Large intestine (tissue), 3 donors: Measurements from ENCODE around the gene KIF3C. TPM values are rescaled to one million over a fixed set of nuclear protein-coding genes. Genes with fewer than 3 reads are reported as not detected.
A peak's percentile ranks its signal among the peaks of the same experiment; 100 is the strongest.
"Not testable (repeated sequence)": the region's sequence is repeated elsewhere in the genome, so short reads cannot be mapped to it uniquely, and the experiment has no call there.

Experiments used
- DNase-seq, 2 donors: peaks; one replicate each; pipeline versions ENCODE4 v3.0.0 to v3.0.0-alpha.2; 2013
- H3K27ac ChIP-seq: one replicate; pipeline ENCODE4 v1.5.1; 2013; ENCODE audit warnings: low read length
- H3K27me3 ChIP-seq: 2 replicates; pipeline ENCODE4 v1.6.1; 2013; ENCODE audit warnings: low read length; ENCODE audit not compliant: control insufficient read depth, insufficient read depth
- H3K36me3 ChIP-seq: 2 replicates; pipeline ENCODE4 v1.6.1; 2013; ENCODE audit warnings: low read length; ENCODE audit not compliant: control insufficient read depth, insufficient read depth
- H3K4me1 ChIP-seq: one replicate; pipeline ENCODE4 v1.6.1; 2013; ENCODE audit warnings: low read length; ENCODE audit not compliant: control insufficient read depth, insufficient read depth
- H3K4me3 ChIP-seq: one replicate; pipeline ENCODE4 v1.5.1; 2013; ENCODE audit warnings: low read length
- H3K9me3 ChIP-seq: one replicate; pipeline ENCODE4 v1.6.1; 2013; ENCODE audit warnings: mild to moderate bottlenecking, low read depth, low read length, moderate library complexity; ENCODE audit not compliant: control insufficient read depth
- WGBS: methylation state at CpG from one replicate; pipeline ENCODE4 v1.1.5; 2013; ENCODE audit warnings: low lambda C conversion rate; ENCODE audit not compliant: insufficient coverage; 5-methylcytosine and 5-hydroxymethylcytosine counted together
- polyA plus RNA-seq: library from polyadenylated mRNA; unstranded; fragments of 120-200 nt; gene quantifications from one replicate; pipeline ENCODE4 v1.2.1, GENCODE V29; 2013

KIF3C gene
- polyA plus RNA-seq, 1 donor: 9.7 TPM

DNA sequence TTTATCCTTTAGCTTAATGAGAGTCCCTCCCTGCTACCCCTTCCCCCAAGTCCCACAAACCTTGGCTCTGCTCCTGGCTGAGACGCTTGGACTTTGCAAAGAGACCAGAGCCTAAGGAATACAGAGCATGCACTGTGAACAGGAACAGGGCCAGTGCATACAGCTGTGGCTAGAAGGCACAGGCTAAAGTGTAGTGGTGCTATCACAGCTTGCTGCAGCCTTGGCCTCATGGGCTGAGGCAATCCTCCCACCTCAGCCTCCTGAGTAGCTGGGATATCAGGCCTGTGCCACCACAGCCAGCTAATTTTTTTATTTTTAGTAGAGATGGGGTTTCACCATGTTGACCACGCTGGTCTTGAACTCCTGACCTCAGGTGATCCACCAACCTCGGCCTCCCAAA lies 64.5 kb downstream of the KIF3C start:
- H3K4me3 ChIP-seq: no peak overlapping the region
- no CpG with 5 or more reads among the region's 3 CpGs for WGBS
- H3K36me3 ChIP-seq: no peaks in the 10 kb centered on the region

DNA sequence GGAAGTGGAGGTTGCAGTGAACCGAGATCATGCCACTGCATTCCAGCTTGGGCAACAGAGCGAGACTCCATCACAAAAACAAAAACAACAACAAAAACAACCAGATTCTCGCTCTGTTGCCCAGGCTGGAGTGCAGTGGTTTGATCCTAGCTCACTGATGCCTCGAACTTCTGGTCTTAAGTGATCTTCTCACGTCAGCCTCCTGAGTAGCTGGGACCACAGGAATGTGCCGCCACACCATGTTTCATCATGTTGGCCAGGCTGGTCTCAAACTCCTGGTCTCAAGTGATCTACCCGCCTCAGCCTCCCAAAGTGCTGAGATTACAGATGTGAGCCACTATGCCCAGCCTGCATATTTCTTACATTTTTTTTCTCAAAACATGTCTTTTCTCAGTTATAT lies 64.9 kb downstream of the KIF3C start:
- H3K36me3 ChIP-seq, H3K9me3 ChIP-seq, H3K4me3 ChIP-seq, DNase-seq, H3K4me1 ChIP-seq, H3K27me3 ChIP-seq, H3K27ac ChIP-seq: not testable (repeated sequence)
- 100% methylated on average over 1 of the region's 7 CpGs for WGBS

More for the DNA sequence above, 64.5 kb downstream of the KIF3C start:
- H3K4me1 ChIP-seq: no peaks in the 10 kb centered on the region
- H3K27me3 ChIP-seq: no peaks in the 10 kb centered on the region
- DNase-seq: no peak
- no peaks in the 10 kb centered on the region for H3K9me3 ChIP-seq
- H3K27ac ChIP-seq: no peak overlapping the region

DNA sequence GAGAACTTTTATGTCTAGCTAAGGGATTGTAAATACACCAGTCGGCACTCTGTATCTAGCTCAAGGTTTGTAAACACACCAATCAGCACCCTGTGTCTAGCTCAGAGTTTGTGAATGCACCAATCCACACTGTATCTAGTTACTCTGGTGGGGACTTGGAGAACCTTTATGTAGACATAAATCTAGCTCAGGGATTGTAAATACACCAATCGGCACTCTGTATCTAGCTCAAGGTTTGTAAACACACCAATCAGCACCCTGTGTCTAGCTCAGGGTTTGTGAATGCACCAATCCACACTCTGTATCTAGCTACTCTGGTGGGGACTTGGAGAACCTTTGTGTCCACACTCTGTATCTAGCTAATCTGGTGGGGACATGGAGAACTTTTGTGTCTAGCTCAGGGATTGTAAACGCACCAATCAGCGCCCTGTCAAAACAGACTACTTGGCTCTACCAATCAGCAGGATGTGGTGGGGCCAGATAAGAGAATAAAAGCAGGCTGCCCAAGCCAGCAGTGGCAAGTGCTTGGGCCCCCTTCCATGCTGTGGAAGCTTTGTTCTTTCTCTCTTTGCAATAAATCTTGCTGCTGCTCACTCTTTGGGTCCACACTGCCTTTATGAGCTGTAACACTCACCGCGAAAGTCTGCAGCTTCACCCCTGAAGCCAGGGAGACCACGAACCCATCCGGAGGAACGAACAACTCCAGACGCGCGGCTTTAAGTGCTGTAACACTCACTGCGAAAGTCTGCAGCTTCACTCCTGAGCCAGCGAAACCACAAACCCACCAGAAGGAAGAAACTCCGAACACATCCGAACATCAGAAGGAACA lies 66.1 kb downstream of the KIF3C start:
- WGBS: no CpG with 5 or more reads among the region's 16 CpGs
- H3K4me1 ChIP-seq, H3K4me3 ChIP-seq, H3K9me3 ChIP-seq, DNase-seq, H3K36me3 ChIP-seq, H3K27ac ChIP-seq, H3K27me3 ChIP-seq: not testable (repeated sequence)

DNA sequence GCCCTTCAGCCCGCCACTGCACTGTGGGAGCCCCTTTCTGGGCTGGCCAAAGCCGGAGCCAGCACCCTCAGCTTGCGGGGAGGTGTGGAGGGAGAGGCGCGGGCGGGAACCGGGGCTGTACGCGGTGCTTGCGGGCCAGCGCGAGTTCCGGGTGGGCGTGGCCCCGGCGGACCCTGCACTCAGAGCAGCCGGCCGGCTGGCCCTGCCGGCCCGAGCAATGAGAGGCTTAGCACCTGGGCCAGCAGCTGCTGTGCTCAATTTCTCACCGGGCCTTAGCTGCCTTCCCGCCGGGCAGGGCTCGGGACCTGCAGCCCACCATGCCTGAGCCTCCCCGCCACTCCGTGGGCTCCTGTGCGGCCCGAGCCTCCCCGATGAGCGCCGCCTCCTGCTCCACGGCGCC lies 66.9 kb downstream of the KIF3C start:
- H3K9me3 ChIP-seq, H3K27me3 ChIP-seq, DNase-seq, H3K4me3 ChIP-seq, H3K4me1 ChIP-seq, H3K36me3 ChIP-seq, H3K27ac ChIP-seq: not testable (repeated sequence)
- WGBS: no CpG with 5 or more reads among the region's 33 CpGs

DNA sequence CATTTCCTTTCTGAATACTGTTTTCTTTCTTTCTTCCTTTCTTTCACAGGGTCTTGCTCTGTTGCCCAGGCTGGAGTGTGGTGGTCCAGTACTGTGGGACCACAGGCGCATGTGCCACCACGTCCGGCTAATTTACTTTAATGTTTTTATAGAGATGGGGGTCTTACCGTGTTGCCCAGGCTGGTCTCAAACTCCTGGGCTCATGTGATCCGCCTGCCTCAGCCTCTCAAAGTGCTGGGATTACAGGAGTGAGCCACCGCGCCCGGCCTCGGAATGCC lies 68.7 kb downstream of the KIF3C start:
- WGBS: no CpG with 5 or more reads among the region's 9 CpGs

DNA sequence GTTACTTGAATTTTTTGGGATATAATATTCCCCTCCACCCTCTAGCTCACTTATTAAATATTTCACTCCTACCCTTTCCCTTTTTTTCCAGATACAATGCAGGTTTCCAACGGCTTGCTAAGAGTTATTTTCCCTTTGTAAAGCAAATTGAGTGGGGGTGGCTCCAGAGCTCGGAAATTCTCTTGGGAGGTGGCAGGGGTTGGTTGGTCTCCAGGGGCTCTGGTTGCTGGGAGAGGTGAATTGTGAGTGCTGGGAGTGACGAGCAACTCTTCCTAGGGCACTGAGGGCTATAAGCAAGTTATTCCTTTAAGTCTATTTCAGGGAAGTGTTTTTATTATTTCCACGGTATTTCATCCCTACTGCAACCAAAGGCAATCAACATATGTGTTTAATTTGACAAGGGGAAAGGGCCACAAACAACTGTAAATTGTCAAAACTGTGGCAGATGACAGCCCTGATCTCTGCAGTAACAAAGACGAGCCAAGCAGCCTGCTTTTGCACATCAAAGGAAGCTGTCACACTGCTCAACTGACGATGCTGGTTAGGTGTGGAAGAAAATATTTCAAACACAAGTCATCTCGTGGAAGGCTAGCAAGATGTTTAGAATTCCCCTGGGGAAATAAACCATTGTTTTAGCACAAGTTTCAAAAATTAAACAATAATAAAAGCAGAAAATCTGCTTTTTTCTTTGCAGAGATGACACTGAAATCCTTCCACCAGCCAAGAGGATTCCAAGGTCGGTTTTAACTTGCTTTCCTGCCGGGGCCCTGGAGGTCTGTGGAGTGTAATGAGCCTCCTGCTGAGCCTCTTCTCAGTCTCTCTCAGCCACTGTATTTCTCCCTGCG lies 69.2 kb downstream of the KIF3C start:
- no peak for DNase-seq
- 0% methylated on average over 1 of the region's 10 CpGs for WGBS
- Histone ChIP-seq H3K4me3 (no peak overlapping the region), H3K27me3 (no peaks in the 10 kb centered on the region), H3K27ac (no peak overlapping the region), H3K36me3 (no peaks in the 10 kb centered on the region), H3K4me1 (no peaks in the 10 kb centered on the region), H3K9me3 (peaks cover 7% of the 10 kb centered on the region)

More for the DNA sequence above, 68.7 kb downstream of the KIF3C start:
- H3K36me3 ChIP-seq, H3K27me3 ChIP-seq, H3K4me1 ChIP-seq, DNase-seq, H3K9me3 ChIP-seq, H3K27ac ChIP-seq, H3K4me3 ChIP-seq: not testable (repeated sequence)

DNA sequence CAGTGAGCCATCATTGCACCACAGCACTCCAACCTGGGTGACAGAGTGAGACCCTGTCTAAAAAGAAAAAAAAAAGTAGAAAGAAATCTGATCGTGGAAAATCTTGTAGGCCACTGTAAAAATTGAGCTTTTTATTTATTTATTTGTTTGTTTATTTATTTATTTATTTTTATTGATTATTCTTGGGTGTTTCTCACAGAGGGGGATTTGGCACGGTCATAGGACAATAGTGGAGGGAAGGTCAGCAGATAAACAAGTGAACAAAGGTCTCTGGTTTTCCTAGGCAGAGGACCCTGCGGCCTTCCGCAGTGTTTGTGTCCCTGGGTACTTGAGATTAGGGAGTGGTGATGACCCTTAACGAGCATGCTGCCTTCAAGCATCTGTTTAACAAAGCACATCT lies 72.7 kb downstream of the KIF3C start:
- H3K4me3 ChIP-seq, H3K36me3 ChIP-seq, H3K4me1 ChIP-seq, H3K9me3 ChIP-seq, H3K27ac ChIP-seq, H3K27me3 ChIP-seq, DNase-seq: not testable (repeated sequence)
- WGBS: no CpG with 5 or more reads among the region's 5 CpGs

DNA sequence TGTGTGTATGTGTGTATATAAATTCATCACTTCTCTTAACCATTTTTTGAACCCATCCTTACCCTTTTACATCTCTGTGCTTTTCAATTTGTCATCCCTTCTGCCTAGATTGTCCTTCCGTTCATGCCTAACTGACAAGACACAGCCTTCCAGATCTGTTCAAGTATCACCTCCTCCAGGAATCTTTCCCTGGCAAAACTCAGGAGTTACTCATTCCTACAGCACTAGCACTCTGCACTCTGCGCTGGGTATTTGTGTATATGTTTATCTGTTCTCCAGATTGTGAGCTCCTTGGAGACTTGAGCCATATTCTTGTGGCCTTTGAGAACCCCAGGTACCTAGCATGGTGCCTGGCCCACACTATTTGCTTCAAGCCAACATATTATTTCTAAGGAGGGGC lies 77.2 kb downstream of the KIF3C start:
- no peak overlapping the region for H3K27ac ChIP-seq
- DNase-seq: no peak
- WGBS: 100% methylated on average over 1 of the region's 2 CpGs

DNA sequence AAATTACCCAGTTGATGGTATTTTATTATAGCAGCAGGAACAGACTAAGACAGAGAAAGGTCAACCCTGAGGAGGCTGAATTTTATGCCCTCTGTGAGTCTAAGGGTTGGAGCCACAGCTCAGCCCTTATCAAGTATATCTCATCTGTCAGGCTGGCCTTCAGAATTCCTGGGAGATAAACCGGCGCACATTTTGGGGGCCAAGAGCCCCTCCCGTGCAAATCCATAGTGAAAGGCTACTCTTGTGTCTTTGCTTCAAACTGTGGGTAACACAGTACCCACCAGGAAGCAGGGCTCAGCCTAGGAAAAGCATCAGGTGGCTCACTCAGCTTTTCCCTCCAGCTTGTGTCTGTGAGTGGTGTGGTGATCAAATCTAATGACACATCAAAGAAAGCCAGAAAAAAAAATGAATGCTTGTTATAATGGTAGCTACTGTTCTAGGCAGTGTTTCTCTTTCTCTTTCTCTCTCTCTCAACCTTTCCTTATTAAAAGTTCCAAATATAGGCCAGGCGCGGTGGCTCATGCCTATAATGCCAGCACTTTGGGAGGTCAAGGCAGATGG lies 79.0 kb downstream of the KIF3C start:
- Histone ChIP-seq H3K27ac (no peak overlapping the region), H3K27me3 (peaks cover 2% of the 10 kb centered on the region), H3K4me1 (no peaks in the 10 kb centered on the region), H3K36me3 (no peaks in the 10 kb centered on the region), H3K9me3 (no peaks in the 10 kb centered on the region), H3K4me3 (no peak overlapping the region)
- no CpG with 5 or more reads among the region's 5 CpGs for WGBS
- no peak for DNase-seq

More for the DNA sequence above, 77.2 kb downstream of the KIF3C start:
- Histone ChIP-seq H3K36me3 (no peaks in the 10 kb centered on the region), H3K9me3 (no peaks in the 10 kb centered on the region), H3K27me3 (peaks cover under 1% of the 10 kb centered on the region), H3K4me3 (no peak overlapping the region), H3K4me1 (no peaks in the 10 kb centered on the region)

DNA sequence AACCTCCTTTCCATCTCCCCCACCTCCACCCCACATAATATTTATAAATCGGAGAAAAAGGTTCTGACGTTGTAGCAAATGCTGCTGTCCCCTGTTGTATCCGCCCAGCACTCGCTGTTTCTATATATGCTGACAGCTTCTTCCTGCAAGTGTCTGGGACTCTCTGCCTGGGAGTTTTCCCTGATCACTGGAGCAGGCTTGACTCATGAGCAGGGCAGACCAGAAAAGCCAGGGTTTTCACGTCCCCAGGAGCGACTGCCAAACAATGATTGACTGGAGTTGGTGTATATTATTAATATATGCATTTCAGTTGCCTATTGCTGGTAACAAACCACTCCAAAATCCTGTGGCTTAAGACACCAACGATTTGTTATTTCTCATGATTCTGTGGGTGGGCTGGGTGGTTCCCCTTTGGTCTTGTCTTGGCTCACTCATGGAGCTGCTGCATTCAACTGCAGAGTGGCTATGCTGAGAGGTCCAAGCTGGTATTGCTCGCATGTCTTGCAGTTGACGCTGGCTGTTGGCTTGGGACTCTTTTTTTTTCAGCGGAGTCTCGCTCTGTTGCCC lies 82.8 kb downstream of the KIF3C start:
- no peaks in the 10 kb centered on the region for H3K4me1 ChIP-seq
- no CpG with 5 or more reads among the region's 11 CpGs for WGBS
- no peaks in the 10 kb centered on the region for H3K36me3 ChIP-seq
- peaks cover 2% of the 10 kb centered on the region for H3K27me3 ChIP-seq
- H3K27ac ChIP-seq: no peak overlapping the region
- no peak overlapping the region for H3K4me3 ChIP-seq
- DNase-seq: peak in 1 of 2 donors; percentile 7
- H3K9me3 ChIP-seq: no peaks in the 10 kb centered on the region
